Stomach smooth muscle (tissue), 2 donors: ENCODE results near the gene CNTN4.

Source experiments
- H3K27ac ChIP-seq: one replicate; pipeline ENCODE4 v1.7.0; 2013; ENCODE audit warnings: mild to moderate bottlenecking, low read length, inconsistent platforms
- H3K27me3 ChIP-seq, 2 donors: one replicate each; pipeline ENCODE4 v1.7.0; 2013; ENCODE audit warnings: low read length in 2 of 2; ENCODE audit not compliant: insufficient read depth in 2 of 2, control insufficient read depth in 1 of 2
- H3K36me3 ChIP-seq, 2 donors: one replicate each; pipeline ENCODE4 v1.7.0; 2013; ENCODE audit warnings: low read length in 2 of 2; ENCODE audit not compliant: control insufficient read depth in 2 of 2, insufficient read depth in 2 of 2
- H3K4me1 ChIP-seq: one replicate; pipeline ENCODE4 v1.7.0; 2013; ENCODE audit warnings: low read length; ENCODE audit not compliant: control insufficient read depth, insufficient read depth
- H3K4me3 ChIP-seq, 2 donors: one replicate each; pipeline ENCODE4 v1.7.0; 2013; ENCODE audit warnings: low read length in 2 of 2
- H3K9ac ChIP-seq, 2 donors: one replicate each; pipeline ENCODE4 v1.7.0; 2013; ENCODE audit warnings: low read length in 2 of 2, mild to moderate bottlenecking in 1 of 2
- H3K9me3 ChIP-seq, 2 donors: one replicate each; pipeline ENCODE4 v1.7.0; 2013; ENCODE audit warnings: low read length in 2 of 2; ENCODE audit not compliant: control insufficient read depth in 2 of 2
- donor health status: healthy.
- donor health status: Pancreatic carcinoma.

CNTN4 gene

DNA sequence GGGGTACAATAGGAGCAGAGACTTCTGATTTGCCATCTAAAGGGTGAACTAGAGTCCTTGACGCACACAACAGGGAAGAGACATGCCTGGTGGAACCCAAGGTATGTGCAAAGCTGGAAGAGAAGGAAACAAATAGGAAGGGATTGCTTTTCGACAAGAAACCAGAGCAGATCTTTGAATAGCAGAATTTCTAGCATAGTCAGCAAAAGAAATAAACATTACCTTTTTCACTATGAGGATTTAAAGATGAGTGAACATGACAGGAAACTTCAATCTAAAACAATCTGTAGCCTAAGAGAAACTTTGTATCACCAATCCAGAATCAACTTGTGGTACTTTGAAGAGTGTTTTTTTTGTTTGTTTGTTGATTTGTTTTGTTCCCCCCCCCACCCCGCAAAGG lies 1006.6 kb downstream of the CNTN4 start:
- no peaks in the 10 kb centered on the region for H3K27me3 ChIP-seq
- H3K36me3 ChIP-seq, result no peaks in the 10 kb centered on the region
- H3K9ac ChIP-seq, result no peak overlapping the region
- H3K9me3 ChIP-seq, result no peaks in the 10 kb centered on the region
- H3K4me1 ChIP-seq, result no peaks in the 10 kb centered on the region
- no peak overlapping the region for H3K27ac ChIP-seq
- no peak overlapping the region for H3K4me3 ChIP-seq

DNA sequence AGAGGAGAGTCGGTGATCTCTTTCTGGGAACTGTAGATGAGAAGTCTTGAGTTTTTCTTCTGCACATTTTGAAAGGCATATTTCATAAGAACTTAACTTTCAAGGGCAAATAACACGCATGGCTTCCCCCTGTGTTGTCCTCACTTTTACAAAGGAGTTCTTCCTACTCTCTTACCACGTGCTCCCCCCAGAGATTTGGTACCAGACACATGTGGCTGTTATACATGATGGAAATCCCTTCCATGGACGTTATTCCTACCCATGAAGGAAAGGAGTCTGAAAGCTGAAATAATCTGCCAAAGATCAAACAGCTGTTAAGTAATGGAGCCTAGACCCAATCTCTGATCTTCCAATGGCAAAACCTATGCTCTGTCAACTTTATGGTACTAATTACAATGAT lies 1007.1 kb downstream of the CNTN4 start:
- no peak overlapping the region for H3K27ac ChIP-seq
- H3K4me3 ChIP-seq, result no peak overlapping the region
- H3K4me1 ChIP-seq, result no peaks in the 10 kb centered on the region
- no peaks in the 10 kb centered on the region for H3K9me3 ChIP-seq
- no peaks in the 10 kb centered on the region for H3K27me3 ChIP-seq
- no peak overlapping the region for H3K9ac ChIP-seq
- H3K36me3 ChIP-seq, result no peaks in the 10 kb centered on the region

DNA sequence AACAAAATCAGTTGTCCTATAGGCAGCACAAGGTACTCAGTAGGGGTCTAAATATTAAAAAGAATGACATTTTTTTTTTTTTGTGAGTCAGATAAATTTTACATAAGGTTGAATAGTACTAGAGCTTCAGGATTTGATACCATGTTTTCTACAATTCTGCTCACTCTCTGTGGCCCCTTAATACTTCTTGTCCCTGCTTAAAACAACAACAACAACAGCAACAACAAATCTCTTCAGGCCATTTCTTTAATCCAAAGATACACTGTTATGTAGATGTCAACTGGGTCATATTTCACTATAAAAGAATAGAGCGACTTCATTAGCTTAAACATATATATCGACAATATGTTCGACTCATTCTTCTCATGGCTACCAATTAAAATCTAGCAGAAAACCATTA lies 1008.5 kb downstream of the CNTN4 start:
- no peaks in the 10 kb centered on the region for H3K27me3 ChIP-seq
- no peaks in the 10 kb centered on the region for H3K9me3 ChIP-seq
- no peaks in the 10 kb centered on the region for H3K36me3 ChIP-seq
- no peaks in the 10 kb centered on the region for H3K4me1 ChIP-seq
- no peak overlapping the region for H3K27ac ChIP-seq
- H3K4me3 ChIP-seq, result no peak overlapping the region
- no peak overlapping the region for H3K9ac ChIP-seq
